Gastroesophageal sphincter (tissue), 3 donors: ENCODE measurements around the gene ELANE.

ENCODE experiments used
- EP300 ChIP-seq: sonication (generic); formaldehyde crosslinking; IDR thresholded peaks from one replicate; pipeline ENCODE4 v1.6.1; 2017; ENCODE audit warnings: antibody characterized with exemption, mild to moderate bottlenecking
- POLR2AphosphoS5 ChIP-seq: sonication (generic); formaldehyde crosslinking; IDR thresholded peaks from one replicate; pipeline ENCODE4 v1.6.1; 2017; ENCODE audit warnings: antibody characterized with exemption
- TF ChIP-seq, protein P1 (sequence below), 4 experiments: fragments of 200-600 bp in 2 of 4; fragments of 450-650 bp in 2 of 4; sonication (generic) in 1 of 4; IDR thresholded peaks; one replicate each; pipeline ENCODE4 v1.5.1; 2017 to 2019; ENCODE audit warnings: antibody characterized with exemption in 4 of 4, mild to moderate bottlenecking in 2 of 4, moderate library complexity in 2 of 4

- TF ChIP-seq EP300 = no peak
- TF ChIP-seq, protein P1, sequence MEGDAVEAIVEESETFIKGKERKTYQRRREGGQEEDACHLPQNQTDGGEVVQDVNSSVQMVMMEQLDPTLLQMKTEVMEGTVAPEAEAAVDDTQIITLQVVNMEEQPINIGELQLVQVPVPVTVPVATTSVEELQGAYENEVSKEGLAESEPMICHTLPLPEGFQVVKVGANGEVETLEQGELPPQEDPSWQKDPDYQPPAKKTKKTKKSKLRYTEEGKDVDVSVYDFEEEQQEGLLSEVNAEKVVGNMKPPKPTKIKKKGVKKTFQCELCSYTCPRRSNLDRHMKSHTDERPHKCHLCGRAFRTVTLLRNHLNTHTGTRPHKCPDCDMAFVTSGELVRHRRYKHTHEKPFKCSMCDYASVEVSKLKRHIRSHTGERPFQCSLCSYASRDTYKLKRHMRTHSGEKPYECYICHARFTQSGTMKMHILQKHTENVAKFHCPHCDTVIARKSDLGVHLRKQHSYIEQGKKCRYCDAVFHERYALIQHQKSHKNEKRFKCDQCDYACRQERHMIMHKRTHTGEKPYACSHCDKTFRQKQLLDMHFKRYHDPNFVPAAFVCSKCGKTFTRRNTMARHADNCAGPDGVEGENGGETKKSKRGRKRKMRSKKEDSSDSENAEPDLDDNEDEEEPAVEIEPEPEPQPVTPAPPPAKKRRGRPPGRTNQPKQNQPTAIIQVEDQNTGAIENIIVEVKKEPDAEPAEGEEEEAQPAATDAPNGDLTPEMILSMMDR (IDR thresholded peaks at IDR 0.05) = no peak
- TF ChIP-seq POLR2AphosphoS5 = no peak
Observed at GRCh38 chr19:850979-851335, 1.1 kb upstream of the ELANE start.
